Stimulated activated CD4-positive, alpha-beta T cell treated with anti-CD3 and anti-CD28 coated beads, Interleukin-4, amount 100 ng/mL, for 1 hour (primary cell): ENCODE measurements around the gene GFPT1.
"Not testable (repeated sequence)": the region's sequence is repeated elsewhere in the genome, so short reads cannot be mapped to it uniquely, and the experiment has no call there.

Experiments
- DNase-seq: peaks from one replicate; pipeline ENCODE4 v3.0.0-alpha.2; 2020

The GFPT1 gene

GRCh38 chr2:69386789-69387734 lies at the start of gene GFPT1:
TSS of gene GFPT1 (minus strand) at chr2:69387227. CDS start at chr2:69387071, 156 bp downstream.
- DNase-seq: peak; percentile 95

GRCh38 chr2:69436596-69436937 lies 49.5 kb upstream of the GFPT1 start:
- no peak for DNase-seq

GRCh38 chr2:69434753-69435152 lies 47.7 kb upstream of the GFPT1 start:
- no peak for DNase-seq

DNA sequence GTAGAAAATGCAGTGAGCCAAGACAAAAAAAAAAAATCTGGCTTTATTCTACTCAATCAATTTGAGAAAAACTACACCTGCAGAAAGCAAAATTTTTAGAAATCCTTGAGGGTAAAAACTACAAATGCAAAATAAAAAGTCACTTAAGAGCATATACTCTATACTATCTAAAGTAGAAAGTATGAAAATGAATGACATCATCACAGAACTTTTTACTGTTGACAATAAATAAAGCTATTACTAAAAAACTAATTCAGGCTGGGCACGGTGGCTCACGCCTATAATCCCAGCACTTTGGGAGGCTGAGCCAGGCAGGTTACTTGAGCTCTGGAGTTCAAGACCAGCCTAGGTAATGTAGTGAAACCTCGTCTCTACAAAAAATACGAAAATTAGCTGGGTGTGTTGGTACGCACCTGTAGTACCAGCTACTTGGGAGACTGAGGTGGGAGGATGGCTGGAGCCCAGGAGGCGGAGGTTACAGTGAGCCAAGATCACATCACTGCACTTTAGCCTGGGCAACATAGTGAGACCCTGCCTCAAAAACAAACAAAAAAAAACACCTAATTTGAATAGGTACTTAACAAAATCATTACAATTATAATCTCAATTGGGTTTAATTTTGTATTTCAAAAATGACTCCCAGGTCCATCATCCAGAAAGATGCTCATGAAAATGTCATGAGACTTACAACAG lies 42.6 kb upstream of the GFPT1 start:
- DNase-seq: no peak

DNA sequence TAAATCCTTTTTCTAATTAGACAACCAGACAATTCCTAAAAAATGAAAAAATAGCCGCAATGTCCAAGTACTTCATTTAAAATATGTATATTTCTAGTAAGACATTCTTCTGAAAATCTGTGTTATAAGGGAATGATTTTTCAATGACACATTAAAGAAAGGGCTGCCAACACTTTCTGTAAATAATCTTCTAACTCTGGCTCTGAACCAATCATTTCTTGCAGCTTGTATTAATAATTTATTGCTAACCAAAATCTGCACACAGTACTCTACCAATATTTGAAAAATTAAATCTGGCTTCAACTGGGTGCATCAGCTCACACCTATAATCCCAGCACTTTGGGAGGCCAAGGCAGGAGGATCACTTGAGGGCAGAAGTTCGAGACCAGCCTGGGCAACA lies 42.0 kb upstream of the GFPT1 start:
- no peak for DNase-seq

DNA sequence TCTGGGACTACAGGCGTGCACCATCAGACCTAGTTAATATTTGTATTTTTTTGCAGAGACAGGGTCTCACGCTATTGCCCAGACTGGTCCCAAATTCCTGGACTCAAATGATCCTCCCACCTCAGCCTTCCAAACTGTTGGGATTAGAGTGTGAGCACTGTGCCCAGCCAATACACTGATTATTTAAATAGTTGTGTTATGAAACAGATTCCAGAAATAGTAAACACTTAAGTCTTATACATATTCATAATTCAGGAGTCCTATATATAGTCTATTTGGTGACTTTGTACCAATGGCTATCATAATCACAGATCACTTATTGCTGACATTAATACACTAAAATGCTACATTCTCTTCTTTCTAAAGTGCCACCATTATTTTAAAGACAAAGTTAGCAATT lies 37.4 kb upstream of the GFPT1 start:
- no peak for DNase-seq

DNA sequence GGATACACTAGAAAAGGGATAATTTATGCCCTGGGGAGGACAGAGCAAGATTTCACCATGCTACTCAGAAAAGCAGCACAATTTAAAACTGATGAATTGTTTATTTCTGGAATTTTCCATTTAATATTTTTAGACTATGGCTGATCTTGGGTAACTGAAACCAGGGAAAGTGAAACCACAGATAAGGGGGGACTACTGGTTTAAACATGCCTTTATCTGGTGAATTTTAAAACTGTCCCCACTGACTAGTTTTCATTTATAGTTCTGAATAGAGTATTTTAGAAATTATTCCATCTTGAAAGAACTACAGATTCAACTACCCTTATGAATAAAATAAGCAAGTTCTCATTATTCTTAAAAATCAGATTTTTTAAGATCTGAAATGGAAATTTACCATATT lies 35.2 kb upstream of the GFPT1 start:
- DNase-seq: no peak

DNA sequence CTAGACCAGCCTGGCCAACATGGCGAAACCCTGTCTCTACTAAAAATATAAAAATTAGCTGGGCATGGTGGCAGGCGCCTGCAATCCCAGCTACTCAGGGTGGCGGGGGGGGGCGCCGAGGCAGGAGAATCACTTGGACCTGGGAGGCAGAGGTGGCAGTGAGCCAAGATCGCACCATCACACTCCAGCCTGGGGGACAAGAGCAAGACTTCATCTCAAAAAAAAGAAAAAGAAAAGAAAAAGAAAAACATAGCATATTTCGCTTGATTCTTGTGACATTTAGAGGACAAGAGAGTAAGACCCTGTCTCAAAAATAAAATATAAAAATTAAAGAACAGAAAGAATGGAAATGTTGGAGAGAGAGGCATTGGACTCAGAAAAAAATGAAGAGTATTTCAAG lies 32.1 kb upstream of the GFPT1 start:
- not testable (repeated sequence) for DNase-seq

DNA sequence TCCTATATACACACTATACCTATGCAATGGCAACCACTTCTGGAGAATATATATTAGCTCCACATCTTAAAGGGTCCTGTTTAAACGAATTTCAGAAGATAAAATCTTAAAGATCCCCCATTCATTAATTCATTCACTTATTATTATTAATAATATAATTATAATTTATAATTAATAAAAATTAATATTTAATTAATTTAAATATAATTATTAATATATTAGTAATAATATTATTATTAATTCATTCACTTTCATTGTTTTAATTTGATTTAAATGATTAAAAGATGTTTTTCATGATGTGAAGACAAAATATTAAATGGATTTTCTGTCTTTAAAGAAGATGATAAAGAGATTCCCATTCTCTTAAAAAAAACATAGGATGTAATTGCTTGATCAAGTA lies 29.1 kb upstream of the GFPT1 start:
- no peak for DNase-seq

- no peak for DNase-seq
These were observed 24.1 kb upstream of the GFPT1 start for GRCh38 chr2:69411120-69411519.

DNA sequence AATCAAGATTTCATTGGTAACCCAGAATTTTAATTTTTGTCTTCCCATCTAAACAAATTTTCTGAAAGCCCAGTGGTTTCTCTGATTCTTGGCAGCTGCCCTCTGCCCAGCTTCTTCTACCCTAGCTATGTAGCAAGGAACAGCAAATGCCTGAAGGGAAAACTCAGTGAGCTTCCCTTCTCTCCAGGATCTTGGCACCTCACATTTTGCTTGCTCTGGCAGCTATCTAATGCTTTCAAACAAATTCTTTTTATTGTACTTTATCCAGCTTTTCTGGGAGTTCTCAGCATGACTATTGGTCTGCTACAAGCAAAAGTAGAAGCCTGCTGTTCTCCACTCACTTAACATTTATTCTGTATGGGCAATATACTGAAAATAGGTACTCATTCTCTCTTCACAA lies 18.3 kb upstream of the GFPT1 start:
- DNase-seq: no peak

GRCh38 chr2:69400121-69400520 lies 13.1 kb upstream of the GFPT1 start:
- DNase-seq: no peak

DNA sequence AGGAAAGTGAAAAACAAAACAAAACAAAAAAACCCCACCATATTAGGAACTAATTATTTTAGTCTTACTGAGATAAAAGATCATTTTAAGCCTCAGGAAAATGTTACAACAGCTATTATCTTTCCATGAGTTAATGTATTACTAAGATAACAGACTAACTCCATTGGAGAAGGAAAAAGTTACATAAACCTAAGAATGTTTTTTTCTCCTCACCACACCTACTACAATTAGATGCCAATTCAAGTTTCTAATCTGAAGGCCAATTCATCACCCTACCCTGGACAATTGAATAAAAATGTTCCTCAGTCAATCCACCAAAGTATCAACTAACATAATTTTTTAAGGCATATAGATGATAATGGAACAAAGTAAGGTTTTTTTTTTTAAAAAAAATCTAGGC lies 10.2 kb upstream of the GFPT1 start:
- DNase-seq: no peak

DNA sequence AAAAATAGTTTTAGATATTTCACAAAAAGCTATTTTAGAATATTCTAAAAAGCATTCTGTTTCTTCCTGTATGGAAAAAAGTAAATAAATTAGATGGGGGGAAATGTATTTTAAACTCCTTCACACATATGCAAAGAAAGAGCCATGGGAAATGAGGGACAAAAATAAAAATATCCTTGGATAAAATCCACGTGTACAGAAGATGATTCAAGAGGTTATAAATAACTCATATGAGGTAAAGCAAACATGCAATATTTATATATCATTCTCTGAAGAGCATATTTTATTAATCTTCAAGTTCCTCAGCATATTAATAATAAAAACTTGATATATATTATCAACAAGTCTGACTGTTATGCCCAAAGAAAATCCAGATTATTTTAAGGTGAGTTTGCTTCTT lies 8.8 kb upstream of the GFPT1 start:
- DNase-seq: no peak

GRCh38 chr2:69393963-69394362 lies 6.9 kb upstream of the GFPT1 start:
- no peak for DNase-seq

- DNase-seq: no peak
These were observed 3.4 kb upstream of the GFPT1 start for GRCh38 chr2:69390471-69390870.

GRCh38 chr2:69390001-69390400 lies 3.0 kb upstream of the GFPT1 start:
- DNase-seq: no peak

DNA sequence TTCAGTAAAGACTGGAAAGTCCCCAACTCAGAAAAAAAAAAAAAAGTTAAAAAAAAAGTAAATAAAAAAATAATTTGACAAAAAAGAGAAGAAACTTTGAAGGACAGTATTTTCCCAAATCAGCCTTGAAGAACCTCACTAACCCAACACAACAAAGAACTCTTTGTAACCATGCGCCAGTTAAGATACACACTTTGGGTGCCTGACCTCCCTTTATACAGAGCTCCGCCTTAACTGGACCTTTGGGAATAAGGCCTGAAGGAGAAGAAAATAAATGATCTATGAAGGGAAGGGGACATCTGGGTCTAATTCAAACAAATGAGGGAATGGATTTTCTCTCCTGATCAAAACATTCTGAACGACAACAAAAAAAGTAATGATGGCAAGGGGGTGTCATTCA lies 2.2 kb upstream of the GFPT1 start:
- DNase-seq: no peak

DNA sequence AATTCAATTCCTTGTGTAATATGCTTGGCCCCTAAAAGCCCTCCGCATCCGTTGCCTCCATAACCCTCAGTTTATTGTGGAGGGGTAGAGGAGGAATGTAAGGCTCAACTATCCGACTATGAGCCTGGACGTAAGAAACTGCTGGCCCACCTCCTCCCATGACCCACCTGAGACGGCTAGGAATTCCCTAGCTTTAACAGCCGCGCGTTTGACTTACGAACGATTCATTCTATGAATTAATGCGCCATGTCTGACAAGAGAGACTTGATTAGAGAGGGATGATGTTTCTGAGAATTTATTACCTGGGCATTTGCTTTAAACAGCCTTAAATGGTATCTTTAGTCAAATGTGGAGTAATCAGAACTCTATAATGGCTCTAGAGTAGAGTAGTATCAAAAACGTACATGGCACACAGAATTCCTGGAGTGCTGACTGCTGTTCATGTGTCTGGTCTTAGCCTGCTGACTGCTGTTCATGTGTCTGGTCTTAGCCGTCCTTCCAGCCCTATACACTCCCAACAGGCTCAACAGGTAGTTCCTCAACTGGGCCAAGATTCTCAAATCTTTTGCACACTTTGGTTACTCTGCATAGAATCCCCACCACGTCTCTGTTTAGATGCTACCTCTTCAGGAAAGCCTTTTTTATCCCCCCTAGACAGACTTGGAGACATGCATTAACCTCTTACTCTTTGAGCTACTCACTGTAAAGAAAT lies 899 bp upstream of the GFPT1 start:
- DNase-seq: no peak

DNA sequence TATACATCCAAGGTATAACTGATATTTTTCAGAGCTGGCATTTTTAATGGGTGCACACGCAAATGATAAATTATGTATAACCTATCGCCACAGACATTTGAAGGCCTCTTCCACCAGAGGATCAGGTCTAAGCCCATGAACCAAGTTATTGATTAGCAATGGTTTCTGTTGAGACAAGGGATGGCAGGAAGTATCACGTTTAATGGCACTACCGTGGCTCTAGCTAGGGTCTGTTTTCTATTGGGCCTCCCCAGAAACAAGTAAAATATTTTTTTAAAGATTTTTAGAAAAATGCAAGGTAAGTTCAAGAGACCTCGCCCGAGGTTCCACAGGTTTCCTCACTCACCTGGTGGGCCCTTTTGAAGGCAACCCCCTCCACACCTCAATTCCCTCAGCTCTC lies 667 bp downstream of the GFPT1 start:
- no peak for DNase-seq

- no peak for DNase-seq
These were observed 1.4 kb downstream of the GFPT1 start for GRCh38 chr2:69385443-69386151.

GRCh38 chr2:69384618-69385081 lies 2.4 kb downstream of the GFPT1 start:
- DNase-seq: no peak
